Stimulated activated CD4-positive, alpha-beta T cell treated with anti-CD3 and anti-CD28 coated beads, Interleukin-4, amount 100 ng/mL, for 24 hours (primary cell): Measurements from ENCODE around the gene CYP19A1.
"Not testable (repeated sequence)": the region's sequence is repeated elsewhere in the genome, so short reads cannot be mapped to it uniquely, and the experiment has no call there.

ENCODE experiments used
- DNase-seq: peaks from one replicate; pipeline ENCODE4 v3.0.0-alpha.2; 2020

The CYP19A1 gene

DNA sequence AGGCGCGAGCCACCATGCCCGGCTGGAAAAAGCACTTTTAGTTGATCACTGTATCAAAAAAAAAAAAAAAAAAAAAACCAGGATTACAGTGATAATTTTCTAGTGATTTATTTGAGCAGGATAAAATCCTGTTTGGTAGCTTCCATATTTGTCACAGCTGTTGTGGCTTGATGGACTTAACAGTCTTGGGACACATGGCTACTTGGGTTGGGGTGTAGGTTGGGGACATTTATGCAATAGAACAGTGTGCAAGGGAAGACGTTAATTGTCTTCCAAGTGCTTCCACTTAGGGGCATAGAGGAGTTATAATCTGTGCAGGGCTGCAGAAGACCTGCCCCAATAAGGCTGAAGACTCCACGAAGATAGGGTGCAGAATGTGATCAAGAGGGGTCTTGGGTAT is 136.8 kb downstream of the CYP19A1 start:
- no peak for DNase-seq

GRCh38 chr15:51200792-51201191 is 137.6 kb downstream of the CYP19A1 start:
- DNase-seq = no peak

GRCh38 chr15:51199541-51199940 is 138.9 kb downstream of the CYP19A1 start:
- no peak for DNase-seq

DNA sequence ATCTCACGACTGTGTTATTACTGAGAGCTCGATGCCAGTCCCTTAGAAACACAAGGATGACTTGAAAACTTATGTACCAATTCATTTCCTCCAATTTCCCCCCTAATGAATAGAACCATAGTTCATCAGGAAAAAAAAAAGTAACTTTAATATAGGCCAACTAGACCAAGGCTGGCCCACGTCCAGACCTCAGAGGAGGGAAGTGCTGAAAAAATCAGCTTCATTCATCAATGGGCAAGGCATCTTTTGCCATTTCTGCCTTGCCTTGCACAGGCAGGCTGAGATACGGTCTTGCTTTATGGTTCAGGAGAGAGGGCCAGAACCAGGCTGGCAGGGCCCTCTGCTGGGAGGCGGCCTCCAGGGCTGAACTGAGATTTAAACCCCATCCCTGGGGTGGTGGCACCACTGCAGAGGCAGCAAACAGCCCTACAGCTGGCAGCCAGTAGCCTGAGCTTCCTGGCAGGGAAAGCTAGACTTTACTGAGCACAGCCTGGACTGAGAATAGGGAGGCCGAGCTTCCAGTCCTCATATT is 139.6 kb downstream of the CYP19A1 start:
- no peak for DNase-seq

DNA sequence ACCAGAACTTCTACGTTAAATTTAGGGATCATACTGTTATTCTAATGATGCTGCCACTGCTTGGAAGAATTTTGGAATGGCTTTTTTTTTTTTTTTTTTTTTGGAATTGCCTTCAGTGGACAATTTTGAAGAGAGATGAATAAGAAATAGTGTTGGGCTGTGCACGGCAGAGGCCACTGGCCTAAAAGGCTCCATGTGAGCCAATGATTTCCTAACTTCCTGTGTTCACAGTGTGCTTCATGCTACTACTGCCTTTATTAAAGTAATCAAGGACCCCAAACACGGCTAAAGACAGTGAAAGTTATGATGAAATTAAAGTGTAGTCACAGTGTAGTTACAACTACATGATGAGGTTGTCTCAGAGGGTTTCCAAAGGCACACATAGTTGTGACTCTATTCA is 142.9 kb downstream of the CYP19A1 start:
- DNase-seq = no peak

DNA sequence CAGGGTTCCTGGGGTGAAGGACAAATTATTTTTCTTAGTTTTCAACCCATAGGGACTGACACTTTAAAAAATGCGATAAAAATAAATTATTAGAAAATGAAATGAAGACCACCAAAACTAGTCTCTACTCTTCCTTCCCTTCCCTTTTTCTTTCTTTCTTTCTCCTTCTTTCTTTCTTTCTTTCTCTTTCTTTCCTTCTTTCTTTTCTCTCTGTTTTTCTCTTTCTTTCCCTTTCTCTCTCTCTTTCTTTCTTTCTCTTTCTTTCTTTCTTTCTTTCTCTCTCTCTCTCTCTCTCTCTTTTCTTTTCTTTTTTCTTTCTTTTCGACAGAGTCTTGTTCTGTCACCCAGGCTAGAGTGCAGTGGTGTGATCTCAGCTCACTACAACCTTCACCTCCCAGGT is 144.4 kb downstream of the CYP19A1 start:
- DNase-seq = no peak

GRCh38 chr15:51193526-51193925 is 144.9 kb downstream of the CYP19A1 start:
- no peak for DNase-seq

DNA sequence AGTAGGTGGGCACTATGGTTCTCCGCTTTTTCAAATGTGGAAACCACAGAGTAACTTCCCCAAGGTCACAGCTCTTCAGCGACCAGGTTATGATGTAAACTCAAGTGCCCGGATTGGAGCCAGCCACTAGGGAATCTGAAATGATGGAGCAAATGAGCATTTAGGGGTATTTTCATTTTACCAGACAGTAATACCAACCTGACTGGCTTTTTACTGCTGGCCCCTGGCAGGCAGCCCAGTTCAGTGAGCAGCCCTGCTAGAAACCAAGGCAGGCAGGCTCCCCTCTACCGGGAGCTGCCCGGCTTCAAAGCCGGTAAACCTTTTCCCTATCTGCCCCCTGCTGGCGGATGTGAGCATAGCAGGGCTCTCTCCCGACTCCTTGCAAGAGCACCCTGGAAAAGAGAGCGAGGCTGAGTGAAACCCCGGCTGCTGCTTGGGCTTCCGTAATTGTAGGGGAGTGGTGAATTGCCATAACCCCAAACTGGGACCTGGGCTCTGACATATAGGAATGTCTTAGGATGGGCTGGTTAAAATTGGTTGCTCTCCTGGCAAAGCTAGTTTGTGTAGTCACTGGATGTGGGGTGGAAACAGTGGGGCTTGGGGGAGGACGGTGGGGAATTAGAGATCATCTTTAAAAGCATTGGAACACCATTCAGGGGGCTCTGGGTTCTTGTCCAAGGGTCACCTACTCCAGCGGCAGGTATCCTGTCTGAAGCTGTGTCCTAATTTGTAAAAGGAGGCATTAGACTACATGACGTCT is 145.7 kb downstream of the CYP19A1 start:
- peak; percentile 77 for DNase-seq

DNA sequence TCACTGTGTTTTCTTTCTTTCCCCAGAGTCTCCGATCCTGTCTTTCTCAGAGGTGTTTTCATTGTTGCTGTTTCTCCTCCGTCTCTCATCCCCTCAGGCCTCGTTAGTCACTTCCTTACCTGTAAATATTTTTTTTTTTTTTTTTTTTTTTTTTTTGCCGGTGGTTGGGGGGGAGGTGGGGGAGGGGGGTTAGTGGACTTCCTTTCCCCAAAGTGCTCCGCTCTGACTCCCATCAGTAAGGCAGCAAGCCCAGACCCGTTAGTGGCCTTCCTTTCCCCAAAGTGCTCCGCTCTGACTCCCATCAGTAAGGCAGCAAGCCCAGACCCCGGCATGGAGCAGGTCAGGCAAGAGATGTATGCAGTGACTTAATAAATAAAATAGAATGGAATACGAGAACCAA is 146.6 kb downstream of the CYP19A1 start:
- no peak for DNase-seq

DNA sequence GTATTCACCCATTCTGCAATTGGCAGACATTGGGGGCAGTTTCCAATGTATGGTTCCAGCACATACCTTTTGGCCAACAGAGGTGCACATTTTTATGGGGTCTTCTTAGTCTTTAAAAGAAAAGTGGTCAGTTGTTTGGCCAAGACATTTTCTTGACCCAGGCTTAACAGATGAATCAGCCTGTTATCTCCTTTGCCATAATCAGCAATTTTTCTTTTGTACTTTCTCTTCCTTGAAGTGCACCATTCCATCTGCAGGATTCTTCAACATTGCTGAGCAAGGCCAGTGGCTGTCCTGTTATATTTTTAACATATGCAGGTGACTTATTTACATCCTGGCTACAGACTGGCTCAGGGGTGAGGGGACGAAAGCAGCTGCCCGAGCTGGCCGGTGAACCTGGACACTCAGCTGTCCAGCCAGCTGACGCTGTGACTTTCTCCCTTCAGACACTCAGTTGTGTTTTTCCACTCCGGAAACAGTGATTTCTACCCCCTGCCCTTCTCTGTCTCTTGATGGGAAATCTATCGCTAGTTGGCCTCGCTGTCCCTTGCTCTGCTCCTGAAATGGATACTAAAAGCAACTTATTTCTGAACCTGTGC is 147.2 kb downstream of the CYP19A1 start:
- no peak for DNase-seq

- DNase-seq = no peak
Observed at GRCh38 chr15:51190424-51191068, 147.8 kb downstream of the CYP19A1 start.

DNA sequence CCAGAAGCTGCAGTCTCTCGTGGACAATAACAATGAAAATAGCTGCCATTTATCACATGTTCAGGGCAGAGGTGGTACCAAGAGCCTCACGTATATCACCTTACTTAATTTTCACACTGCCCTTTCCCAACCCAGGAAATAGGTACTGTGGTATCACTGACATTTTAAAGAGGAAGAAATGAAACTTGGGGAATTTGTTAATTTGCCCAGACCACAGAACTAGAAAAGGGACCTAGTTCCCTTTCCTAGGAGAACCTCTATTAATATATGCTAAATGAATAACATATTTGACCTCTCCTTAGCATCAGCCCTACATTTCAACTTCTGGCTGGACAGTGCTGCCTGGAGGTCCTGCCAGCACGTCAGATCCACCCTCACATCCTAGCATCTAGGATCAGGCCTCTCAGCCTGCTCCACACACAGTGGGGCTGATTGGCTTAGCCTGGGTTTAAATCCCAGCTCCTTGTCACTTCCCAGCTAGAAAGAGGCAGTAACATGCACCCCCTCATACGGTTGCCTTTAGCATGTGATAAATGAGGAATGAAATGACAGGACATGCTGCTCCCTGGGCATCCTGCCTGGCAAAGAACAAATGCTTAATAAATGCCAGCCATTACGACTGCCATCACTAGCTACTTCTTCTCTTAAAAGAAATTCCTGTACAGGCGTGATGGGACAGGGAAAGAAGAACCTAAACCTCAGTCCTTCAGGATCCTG is 148.6 kb downstream of the CYP19A1 start:
- no peak for DNase-seq

DNA sequence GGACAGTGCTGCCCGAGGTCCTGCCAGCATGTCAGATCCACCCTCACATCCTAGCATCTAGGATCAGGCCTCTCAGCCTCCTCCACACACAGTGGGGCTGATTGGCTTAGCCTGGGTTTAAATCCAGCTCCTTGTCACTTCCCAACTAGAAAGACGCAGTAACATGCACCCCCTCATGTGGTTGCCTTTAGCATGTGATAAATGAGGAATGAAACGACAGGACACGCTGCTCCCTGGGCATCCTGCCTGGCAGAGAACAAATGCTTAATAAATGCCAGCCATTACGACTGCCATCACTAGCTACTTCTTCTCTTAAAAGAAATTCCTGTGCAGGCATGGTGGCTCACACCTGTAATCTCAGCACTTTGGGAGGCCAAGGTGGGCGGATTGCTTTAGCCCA is 149.6 kb downstream of the CYP19A1 start:
- not testable (repeated sequence) for DNase-seq

DNA sequence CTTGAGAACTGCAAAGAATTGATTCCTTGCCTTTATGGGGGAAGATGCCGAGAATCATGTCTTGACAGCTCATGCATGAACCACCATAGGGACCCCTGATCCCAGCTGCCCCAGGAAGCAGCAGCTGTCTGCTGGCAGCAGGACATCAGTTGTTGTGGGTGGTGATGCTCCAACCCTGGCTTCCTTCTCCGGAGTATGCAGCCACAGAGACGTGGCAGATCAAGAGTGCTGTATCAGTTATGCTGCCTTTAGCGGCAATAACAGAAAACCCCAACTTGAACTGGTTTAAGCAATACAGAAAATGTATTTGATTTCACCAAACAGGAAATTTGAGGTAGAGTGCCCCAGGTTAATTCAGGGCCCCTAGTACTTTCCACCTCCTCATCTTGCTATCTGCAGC is 151.5 kb downstream of the CYP19A1 start:
- DNase-seq = no peak

DNA sequence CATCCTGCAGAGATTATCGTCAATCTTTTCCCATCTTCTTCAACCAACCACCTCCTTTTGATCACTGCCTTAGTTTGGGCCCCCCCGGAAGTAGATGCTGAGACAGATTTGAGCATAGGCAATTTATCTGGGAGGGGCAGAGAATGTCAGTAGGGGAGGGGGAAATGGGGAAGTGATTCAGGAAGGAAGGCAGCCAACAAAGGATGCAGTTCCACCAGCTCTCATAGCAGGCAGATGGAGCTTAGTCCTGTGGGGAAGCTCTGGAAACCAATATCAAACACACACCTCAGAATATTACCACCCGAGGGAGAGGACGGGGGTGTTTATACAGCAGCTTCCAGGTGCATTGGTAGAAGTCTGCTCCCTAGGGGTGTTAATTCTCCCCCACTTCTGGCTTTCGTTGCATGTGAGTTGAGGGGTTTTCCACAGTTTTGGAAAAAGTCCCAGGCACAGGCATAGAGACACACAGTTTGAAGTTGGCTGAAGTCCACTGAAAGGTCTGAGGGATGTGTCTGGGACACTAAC is 152.2 kb downstream of the CYP19A1 start:
- no peak for DNase-seq

DNA sequence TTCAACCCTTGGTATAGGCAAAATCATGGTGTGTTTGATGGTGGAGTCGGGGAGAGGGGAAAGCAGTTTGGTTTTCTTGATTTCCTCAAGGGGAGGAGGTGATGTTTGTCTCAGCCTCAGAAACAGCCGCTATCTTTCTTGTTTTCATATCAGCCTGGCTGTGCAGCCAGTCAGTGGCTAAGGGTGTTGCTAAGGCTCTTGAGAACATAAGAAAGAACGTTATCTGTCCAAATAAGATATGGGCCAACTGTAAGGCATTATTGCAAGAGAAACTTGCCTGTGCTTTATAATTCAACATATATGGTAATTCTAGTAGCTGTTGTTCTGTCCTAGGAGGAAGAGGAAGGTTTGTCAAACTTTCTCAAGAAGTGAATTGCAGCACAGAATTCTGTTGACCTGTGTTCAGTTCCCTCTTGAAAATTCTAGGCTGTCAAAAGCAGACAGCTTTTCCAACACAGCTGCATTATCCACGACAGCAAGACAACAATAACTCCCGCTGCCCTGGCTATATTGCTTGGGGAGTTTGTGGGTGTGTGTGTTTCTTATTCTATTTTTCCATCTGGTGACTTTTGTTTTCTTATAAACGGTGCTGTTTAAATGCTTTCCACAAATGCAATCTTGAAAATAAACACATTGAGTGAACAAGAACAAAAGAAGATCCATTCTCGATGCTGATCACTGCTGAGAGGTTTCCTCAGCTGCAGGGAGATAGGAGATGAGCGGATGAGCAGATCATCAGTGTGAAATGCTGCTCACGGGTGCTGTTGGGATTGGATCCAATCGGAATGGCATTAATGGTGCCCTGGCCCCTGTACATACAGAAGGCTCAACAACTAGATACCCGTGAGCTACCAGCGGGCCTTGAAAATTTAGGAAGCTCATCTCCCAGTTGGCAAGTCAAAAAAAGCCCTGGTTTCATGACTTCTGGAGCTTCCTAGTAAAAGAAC is 152.9 kb downstream of the CYP19A1 start:
- DNase-seq = no peak

DNA sequence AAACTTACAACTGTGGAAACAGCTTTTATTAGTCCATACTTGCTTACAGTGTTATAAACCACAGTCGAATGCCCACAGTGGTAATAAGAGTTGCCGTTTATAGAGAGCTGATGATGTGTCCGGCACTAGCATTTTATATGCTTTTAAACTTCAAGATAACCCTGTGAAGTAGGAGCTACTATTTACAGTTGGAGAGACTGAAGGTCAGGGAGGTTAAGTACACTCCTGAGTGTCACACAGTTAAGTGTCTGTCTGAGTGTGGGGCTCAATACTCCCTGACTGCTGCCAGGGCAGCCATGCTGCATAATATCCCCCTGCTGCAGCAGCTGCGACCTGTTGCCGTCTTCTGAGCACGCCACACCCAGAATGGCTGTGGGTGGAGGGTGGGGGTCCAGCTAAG is 153.8 kb downstream of the CYP19A1 start:
- DNase-seq = no peak

DNA sequence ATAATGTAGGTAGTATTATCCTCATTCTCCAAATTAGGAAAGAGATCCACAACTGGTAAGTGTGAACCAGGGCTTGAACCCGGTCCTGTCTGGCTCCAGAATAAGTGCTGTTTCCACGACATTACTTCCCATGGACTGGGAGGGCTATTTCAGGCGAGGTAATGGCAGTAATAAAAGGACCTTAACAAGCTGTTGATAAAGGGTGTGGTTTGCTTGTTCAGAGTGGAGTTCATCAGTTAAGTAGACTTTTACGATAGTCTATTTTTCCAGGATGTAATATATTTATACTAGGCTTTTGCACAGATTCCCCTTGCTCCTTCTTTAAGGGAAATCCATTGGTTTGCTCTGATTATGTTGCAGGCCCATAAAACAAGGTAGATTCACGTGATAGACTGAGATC is 155.3 kb downstream of the CYP19A1 start:
- no peak for DNase-seq

DNA sequence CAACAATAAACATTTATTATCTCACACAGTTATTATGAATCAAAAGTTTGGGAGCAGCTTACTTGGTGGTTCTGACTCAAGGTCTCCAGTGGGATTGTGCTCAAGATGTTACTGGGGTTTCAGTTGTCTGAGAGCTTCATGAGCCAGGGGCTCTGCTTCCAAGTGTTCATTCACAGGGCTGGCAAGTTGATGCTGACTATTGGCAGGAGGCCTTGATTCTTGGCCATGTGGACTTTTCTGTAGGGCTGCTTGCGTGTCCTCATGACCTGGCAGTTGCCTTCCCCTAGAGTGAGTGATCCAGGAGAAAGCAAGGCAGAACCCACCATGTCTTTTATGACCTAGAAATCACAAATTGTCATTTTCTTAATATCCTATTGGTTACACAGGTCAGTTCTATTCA is 156.5 kb downstream of the CYP19A1 start:
- DNase-seq = no peak

- DNase-seq = no peak
Observed at GRCh38 chr15:51181221-51181620, 157.2 kb downstream of the CYP19A1 start.

- no peak for DNase-seq
Observed at GRCh38 chr15:51180534-51180933, 157.9 kb downstream of the CYP19A1 start.

GRCh38 chr15:51180011-51180410 is 158.4 kb downstream of the CYP19A1 start:
- DNase-seq = no peak
